ENCODE results near the gene SND1. TPM values are rescaled to one million over a fixed set of nuclear protein-coding genes. Genes with fewer than 3 reads are reported as not detected.

SND1 gene
- total and polyA plus RNA-seq, 2 donors (not counting 3 experiments of a cell fraction or from before 2014, with no cell fraction given) = 116 to 249 TPM

DNA sequence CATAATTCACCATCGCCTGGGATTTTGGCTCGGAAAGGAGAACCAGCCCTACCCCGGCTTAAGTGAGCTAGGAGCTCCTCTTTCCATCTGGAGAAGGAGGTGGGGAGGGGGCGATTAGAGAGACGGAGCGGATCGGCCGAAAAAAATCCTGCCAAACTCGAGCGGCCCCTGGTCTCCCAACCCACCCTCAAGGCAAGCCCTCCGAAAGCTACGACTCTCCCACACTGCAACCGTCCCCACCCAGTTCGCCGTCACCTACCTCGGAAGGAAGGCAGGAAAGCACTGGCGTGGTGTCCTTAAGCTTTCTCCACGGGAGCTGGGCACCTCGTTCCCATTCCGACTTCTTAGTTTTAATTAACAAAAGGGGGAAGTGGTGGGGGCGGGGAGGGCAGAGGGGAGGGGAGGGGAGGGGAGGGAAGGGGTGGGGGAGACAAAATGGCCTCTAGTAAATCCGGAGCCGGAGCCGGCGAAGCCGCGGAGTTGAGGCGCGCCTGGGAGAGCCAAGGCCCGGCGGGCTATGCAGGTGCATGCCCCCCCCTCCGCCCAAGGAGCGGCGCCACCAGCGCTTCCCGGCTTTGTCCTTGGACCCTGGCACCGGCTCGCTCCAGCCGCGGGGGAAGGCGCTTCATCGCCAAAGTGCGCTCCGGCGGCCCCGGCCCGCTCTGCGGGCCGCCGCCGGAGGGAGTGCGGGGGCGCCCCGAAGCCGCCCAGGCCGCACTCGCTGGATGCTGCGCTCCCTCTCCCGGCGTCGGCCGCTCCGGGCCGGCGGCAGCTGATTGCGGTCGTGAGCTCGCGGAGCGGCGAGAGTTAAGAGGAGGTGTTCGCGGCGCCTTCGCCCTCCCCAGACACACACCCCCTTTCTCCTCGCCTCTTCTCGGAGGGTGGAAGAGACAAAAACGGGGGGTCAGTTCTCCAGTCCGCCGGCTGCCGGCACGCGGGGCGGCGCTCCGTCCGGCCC lies 378.9 kb downstream of the SND1 start, which contains the start of gene LRRC4:
Gene LRRC4, minus strand, starts transcription at position 784 of the 958 bp plus-strand sequence. CDS start 797 bp downstream, outside the sequence.
- ChIA-PET CTCF (interaction anchor here (0.6 to 2.7 kb wide), 8 partner anchors 13 to 323 kb away, joined by 3 to 13 read pairs (median 5); no protein-coding TSS in a partner anchor), POLR2A (no interaction called here)
- intact Hi-C loops (cut with micrococcal nuclease) = loop anchor here (5.0 to 10.0 kb wide), 2 partner anchors 101 to 446 kb away; partner anchors contain the start of genes ARF5 and GCC1
- DNase-seq (ENCODE audit: low read depth, low spot score) = peak; percentile 57
- dilution Hi-C loops (cut with MboI; ENCODE audit: extremely low pct_ligation_motif_present, low sequenced_read_pairs) = no loop called here
- no TSS peak for BruUV-seq (replicated peaks)
- TF ChIP-seq POLR2AphosphoS5 (IDR thresholded peaks at IDR 0.05; ENCODE audit: insufficient read depth, low read depth, low read length) = no peak
- TF ChIP-seq CTCF (IDR thresholded peaks at IDR 0.05; ENCODE audit: extremely low read depth in 1 of 2, insufficient read depth in 1 of 2, low read depth in 1 of 2, low read length in 2 of 2) = peak in 1 of 2 donors; percentile 21
- TF ChIP-seq JUN (IDR thresholded peaks at IDR 0.05; ENCODE audit: borderline replicate concordance, insufficient read depth, insufficient read length, low read depth) = no peak
- TF ChIP-seq EZH2 (IDR thresholded peaks at IDR 0.05; ENCODE audit: borderline replicate concordance, low read depth, low read length, severe bottlenecking) = no peak
- Histone ChIP-seq H3K27ac (ENCODE audit: insufficient read depth, low read depth, low read length) (peak within 1 kb of the TSS; percentile 39), H3K4me2 (ENCODE audit: insufficient read depth, low read length) (peak within 1 kb of the TSS; percentile 71), H3K79me2 (ENCODE audit: control insufficient read depth, insufficient read depth, low read length) (no peaks in the 10 kb centered on the region), H3K4me3 (replicated peaks in 1 of 3; ENCODE audit: insufficient read depth in 1 of 3, low read depth in 1 of 3, low read length in 3 of 3) (peak within 1 kb of the TSS; percentile 16 to 45 (median 31)), H2AFZ (ENCODE audit: low read depth, low read length) (peak within 1 kb of the TSS; percentile 33), H3K9ac (replicated peaks; ENCODE audit: extremely low read depth, insufficient read depth, low read length) (peak within 1 kb of the TSS; percentile 66), H3K36me3 (ENCODE audit: control insufficient read depth in 2 of 2, extremely low read depth in 1 of 2, insufficient read depth in 2 of 2, low read length in 2 of 2) (no peaks in the 10 kb centered on the region), H3K9me3 (replicated peaks; ENCODE audit: control insufficient read depth, insufficient read depth, low read length) (no peaks in the 10 kb centered on the region), H4K20me1 (replicated peaks; ENCODE audit: control insufficient read depth, extremely low read depth, insufficient read depth, low read length) (peaks cover 4% of the 10 kb centered on the region), H3K4me1 (ENCODE audit: control insufficient read depth, extremely low read depth, insufficient read depth, low read length) (peaks cover 10% of the 10 kb centered on the region), H3K9me1 (replicated peaks; ENCODE audit: control insufficient read depth, extremely low read depth, insufficient read depth, low read length) (no peaks in the 10 kb centered on the region), H3K27me3 (ENCODE audit: control insufficient read depth in 2 of 2, insufficient read depth in 2 of 2, low read length in 2 of 2) (no peaks in the 10 kb centered on the region)
- FAIRE-seq = no peak

Measured in endothelial cell of umbilical vein (primary cell).